DOHH2 (cell line): ENCODE data around the gene ADCY5.

Source experiments
- CTCF ChIP-seq: fragments of 200-600 bp; sonication (generic); IDR thresholded peaks from one replicate; pipeline ENCODE4 v1.5.1; 2014; ENCODE audit warnings: antibody characterized with exemption, mild to moderate bottlenecking, low read depth, low read length; ENCODE audit not compliant: poor library complexity, severe bottlenecking
- EZH2phosphoT487 ChIP-seq: fragments of 200-600 bp; sonication (generic); IDR thresholded peaks from 2 replicates; pipeline ENCODE4 v1.6.1; 2017; ENCODE audit warnings: borderline replicate concordance, mild to moderate bottlenecking, antibody characterized with exemption, low read length, moderate library complexity, mixed read lengths

- no peak for TF ChIP-seq CTCF
- no peak for TF ChIP-seq EZH2phosphoT487
These were observed 59.9 kb downstream of the ADCY5 start for GRCh38 chr3:123388811-123389627.
